HG02642 (cell line): ENCODE measurements around the gene CATSPERZ.

ENCODE experiments used
- ATAC-seq: cut with Tn5 transposase; IDR thresholded peaks from one replicate; pipeline ENCODE4 v1.9.1; 2021; ENCODE audit warnings: mild to moderate bottlenecking; ENCODE audit not compliant: unreplicated experiment, poor library complexity

The CATSPERZ gene

DNA sequence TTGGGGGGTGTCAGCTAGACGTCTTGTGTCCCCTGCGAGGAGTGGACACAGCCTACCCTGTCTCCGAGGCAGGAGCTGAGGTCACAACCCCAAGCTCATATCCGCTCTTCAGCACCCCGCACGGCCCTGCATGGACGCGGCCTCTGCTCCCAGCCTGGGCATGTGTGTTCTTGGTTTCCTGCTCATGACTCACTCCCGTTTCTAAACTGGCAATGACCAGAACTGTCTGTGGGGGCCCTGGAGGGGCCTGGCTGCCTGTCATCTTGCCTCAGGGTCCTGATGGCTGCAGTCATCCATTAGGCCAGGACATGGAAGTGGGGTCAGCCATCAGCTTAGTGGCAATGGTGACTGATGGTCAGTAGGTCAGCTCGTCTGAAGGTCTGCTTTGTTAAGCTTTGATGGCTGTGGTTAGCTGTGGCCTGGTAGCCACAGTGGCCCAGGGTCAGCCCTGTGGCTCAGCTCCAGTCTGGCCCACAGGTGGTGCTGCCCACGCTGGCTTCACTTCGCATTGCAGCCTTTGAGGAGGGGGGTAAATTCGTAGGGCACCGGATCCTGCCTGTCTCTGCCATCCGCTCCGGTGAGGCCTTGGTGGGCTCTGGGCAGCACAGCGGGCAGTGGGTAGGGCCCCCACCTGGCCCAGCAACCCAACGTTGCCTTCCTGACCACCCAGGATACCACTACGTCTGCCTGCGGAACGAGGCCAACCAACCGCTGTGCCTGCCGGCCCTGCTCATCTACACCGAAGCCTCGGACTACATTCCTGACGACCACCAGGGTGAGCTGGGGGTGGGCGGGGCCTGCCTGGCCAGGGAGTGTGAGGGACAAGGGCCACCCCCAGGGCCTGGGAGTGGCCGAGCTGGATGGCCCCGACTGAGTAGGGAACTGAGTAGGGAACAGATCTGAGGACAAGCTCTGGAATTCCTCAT lies 36.9 kb upstream of the CATSPERZ start:
- ATAC-seq = no peak

DNA sequence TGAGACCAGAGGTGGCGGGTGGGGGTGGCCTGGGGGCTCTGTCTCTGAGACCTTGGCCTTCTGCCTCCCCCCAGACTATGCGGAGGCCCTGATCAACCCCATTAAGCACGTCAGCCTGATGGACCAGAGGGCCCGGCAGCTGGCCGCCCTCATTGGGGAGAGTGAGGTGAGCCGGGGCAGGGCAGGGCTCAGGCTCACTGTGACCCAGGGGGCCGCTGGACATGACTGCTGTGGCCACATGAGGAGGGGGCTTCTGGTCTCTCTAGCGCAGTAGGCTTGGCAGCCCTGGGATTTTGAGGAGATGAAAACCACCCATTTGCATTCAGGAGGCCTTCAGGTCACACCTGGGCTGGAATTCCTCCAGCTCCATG lies 36.2 kb upstream of the CATSPERZ start:
- ATAC-seq = no peak

DNA sequence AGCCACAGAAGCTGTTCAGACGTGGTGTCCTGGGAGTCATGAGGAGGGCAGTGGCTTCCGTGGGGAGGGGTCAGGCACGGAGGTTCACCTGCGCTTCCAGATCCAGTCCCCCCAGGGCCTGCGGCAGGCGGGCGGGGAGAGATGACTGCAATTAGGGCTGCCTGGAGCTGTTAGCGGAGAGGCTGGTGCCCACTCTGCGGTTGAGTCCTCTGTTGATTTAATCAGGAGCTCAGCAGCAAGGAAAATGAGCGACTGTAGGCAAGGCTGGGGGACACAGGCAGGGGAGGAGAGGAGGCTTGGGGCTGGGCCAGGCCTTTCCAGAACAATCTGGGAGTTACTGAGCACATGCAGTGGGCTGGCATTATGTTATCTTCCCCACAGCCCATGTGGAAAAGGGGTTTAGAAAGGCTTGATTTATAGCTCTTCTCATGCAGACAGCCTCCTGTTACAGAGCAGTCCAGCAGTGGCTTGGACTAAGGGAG lies 35.7 kb upstream of the CATSPERZ start:
- ATAC-seq = no peak

DNA sequence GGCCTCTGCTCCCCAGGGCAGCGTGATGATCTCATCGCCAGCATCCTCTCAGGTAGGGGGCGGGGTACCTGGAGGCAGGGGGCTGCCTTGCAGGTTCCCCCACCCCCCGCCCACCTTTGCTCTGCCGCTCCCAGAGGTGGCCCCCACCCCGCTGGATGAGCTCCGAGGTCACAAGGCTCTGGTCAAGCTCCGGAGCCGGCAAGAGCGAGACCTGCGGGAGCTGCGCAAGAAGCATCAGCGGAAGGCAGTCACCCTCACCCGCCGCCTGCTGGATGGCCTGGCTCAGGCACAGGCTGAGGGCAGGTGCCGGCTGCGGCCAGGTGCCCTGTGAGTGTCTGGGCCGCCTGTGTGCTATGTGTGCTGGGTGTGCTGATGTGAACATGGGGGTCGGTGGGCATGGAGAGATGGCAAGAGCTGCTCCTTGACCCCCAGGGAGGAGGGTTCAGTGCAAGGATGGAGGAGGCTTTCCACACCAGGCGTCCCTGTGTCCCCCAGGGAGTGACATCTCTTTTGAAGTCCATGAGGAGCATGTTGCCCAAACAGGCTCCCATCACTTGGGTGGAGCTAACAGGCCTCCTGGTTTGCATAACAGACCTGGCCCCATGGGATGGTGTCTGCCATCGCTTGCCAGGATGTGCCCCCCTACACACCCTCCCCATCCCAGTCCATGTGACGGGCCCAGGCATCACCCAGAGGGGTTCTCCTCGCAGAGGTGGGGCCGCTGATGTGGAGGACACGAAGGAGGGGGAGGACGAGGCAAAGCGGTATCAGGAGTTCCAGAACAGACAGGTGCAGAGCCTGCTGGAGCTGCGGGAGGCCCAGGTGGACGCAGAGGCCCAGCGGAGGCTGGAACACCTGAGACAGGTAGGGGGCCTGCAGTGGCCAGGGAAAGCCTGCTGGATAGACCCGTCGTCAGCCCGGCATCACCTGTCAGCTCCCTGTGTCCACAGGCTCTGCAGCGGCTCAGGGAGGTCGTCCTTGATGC lies 34.7 kb upstream of the CATSPERZ start:
- no peak for ATAC-seq

DNA sequence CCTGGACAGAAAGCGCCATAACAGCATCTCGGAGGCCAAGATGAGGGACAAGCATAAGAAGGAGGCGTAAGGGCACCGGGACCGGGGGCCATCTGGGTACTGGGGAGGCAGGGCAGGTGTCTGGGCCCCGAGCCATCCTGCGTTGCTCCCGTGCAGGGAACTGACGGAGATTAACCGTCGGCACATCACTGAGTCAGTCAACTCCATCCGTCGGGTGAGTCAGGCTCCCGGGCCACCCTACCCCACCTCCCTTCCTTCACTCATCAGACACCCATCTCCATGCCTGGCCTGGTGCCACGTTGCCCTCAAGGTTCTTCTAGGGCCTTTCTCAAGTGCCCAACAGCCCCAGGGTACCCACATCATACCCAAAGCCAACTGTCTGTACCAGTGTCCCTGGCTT lies 33.8 kb upstream of the CATSPERZ start:
- no peak for ATAC-seq

DNA sequence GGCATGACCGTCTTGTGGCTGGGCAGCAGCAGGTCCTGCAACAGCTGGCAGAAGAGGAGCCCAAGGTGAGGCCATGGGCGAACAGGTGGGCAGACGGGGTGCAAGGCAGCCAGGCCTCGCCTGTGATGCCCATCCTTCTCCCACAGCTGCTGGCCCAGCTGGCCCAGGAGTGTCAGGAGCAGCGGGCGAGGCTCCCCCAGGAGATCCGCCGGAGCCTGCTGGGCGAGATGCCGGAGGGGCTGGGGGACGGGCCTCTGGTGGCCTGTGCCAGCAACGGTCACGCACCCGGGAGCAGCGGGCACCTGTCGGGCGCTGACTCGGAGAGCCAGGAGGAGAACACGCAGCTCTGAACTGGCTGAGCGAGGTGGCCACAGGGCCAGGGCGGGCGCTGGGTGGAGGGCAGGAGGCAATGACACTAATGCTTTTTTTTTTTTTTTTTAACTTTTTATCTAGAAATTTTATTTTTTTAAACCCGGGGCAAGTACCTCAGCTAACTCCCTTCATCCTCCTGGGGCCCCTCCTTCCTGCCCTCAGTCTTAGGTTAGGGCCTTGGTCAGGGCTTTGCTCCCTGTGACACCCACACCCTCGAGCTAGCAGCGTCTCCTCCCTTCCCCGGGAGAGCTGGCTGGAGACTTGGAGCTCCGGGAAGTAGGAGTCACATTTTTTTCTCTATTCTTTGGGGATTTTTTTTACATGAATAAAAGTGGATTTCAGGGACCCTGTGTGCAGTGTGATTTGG lies 32.8 kb upstream of the CATSPERZ start:
- no peak for ATAC-seq

DNA sequence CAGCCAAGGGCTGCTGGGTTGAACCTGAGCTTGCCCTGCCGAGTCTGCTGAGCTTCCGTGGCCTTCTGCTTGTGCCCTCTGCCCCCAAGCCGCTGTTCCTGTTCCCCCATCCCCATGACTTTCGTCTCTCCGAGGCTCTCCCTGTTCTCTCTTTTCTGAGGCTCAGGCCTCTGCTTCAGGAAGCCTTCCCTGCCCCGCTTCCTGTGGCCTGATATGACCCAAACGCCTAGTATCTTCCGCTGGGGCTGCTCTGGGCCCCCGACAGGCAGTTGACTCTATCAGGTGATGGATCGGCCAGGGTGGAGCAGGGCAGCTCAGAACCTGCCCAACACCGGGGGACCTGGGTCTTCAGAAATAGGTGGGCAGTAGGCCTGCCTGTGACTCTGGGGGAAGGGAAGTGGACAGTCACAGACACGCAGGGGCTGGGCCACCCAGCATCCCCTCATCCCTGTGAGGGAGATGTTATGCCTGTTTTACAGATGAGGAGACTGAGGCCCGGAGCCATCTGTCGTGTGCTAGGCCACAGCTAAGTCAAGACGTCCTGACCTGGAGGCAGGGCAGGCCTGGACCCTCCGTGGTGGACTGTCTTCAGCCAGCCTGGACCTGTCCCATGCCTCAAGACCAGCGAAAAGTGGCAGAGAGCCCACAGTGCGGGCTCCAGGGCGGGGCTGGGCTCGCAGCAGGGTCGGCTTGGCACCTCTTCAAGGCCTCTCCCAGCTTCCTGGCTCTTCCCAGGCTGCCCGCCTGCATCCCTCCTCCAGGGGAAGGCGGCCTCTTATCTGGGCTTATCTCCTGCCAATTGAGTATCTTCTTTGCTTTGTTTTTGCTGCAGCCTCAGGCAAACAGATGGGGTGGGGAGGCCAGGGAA lies 31.9 kb upstream of the CATSPERZ start:
- ATAC-seq = no peak

DNA sequence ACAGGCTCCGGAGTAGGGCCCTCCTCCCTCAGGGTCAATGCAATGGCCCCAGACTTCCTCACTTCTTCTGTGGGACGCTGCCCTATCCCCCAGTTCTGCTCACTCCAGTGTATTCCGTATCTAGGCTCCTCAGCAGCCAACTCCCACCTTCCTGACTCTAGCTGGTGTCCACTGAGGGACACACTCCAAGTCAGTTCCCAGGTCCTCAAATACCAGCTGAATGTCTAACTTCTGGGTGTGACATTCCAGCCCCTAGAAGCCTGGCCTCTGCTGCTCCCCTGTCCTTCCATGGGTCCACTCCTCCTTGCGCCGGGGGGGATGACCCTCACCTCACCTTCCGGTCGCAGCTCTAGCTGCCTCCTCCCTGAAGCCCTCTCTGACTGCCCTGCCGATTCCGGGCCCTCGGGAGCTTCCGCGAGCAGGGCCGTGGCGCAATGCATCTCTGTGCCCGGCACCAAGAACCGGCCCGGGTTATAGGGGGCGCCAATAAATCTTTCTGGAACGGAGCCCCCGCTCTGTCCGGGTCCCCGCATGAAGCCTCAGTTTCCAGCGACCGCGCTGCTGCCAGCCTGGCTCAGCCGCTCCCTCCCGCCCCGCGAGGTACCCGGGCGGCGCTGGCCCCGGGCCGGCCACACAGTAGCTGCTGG lies 31.1 kb upstream of the CATSPERZ start:
- peak; percentile 10 for ATAC-seq

DNA sequence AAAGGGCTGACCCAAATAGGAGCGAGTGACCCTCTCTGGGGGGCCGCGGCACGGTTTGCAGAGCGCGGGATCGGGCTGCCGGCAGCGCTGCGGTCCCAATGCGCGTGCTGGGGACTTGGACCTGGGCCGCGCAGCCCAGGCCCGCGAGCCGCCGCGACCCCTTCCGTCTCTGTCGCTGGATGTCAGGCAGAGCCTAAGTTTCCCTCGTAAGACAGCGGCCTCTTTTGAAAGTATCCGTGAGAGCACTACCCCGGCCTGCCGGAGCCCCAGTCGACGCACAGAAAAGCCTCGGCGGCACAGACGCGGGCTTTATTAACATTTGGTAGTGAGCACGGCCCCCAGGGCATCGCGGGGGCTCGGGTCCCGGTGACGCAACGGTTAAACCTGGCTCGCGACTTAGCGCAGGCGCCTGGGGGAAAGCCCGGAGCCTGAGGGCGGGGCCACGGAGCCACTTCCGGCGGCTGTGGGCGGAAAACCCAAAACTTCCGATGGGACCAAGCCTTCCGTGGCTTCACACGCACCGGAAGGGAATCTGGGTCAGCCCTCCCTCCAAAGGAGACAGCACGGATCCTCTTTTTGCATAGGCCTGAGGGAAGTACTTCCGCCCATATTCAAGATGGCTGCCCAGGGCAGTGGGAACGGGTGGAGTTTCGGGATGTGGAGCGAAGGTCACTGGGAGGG lies 30.5 kb upstream of the CATSPERZ start:
- peak; percentile 74 for ATAC-seq

DNA sequence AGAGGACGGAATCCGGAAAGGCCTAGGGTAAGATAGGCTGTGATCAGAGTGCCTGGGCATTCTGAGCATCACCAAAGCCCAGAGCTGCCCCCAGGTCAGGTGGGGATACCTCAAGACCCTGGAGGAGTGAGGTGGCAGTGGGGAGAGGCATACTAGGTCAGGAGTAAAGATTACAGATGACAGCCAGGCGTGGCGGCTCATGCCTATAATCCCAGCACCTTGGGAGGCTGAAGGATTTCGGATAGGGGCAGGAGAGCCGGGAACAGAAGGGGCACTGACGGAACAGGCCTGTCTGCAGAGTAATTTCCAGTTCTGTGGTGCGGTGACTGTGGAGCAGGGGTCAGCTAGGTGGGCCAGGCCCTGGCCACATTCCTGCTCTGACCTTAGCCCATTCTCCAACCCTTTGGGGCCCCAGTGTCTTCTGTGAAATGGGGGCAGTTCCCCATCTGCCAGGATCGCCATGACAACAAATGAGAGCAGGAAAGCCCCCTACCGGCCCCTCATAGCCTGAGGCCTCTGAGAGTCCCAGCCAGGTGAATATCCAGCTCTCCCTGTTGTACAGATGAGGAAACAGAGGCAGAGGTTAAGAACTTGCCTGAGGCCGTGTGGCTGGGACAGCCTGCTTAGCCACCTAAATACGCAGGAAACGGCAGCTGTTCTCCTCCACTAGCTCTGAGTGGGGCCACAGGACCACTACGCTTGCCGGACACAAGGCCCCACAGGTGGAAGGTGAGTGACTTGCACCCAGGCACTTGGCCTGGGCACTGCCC lies 24.9 kb upstream of the CATSPERZ start:
- ATAC-seq = no peak

DNA sequence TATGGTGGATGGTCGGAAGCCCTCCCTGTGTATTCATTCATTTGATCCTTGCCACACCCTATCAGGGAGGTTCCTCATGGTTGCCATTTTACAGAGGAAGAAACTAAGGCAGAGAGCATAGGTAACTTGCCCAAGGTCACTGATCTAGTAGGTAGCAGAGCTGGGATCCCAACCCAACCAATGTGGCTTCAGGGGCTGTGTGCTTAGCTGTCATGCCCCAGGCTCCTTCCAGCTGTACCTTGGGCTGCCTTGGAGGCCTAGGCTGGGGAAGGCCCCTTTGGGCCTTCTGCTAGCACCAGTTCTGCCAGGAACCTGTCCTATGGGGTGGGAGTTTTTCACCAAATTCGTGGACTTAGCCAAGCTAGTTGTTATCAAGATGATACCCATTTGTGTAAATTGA lies 24.3 kb upstream of the CATSPERZ start:
- no peak for ATAC-seq

DNA sequence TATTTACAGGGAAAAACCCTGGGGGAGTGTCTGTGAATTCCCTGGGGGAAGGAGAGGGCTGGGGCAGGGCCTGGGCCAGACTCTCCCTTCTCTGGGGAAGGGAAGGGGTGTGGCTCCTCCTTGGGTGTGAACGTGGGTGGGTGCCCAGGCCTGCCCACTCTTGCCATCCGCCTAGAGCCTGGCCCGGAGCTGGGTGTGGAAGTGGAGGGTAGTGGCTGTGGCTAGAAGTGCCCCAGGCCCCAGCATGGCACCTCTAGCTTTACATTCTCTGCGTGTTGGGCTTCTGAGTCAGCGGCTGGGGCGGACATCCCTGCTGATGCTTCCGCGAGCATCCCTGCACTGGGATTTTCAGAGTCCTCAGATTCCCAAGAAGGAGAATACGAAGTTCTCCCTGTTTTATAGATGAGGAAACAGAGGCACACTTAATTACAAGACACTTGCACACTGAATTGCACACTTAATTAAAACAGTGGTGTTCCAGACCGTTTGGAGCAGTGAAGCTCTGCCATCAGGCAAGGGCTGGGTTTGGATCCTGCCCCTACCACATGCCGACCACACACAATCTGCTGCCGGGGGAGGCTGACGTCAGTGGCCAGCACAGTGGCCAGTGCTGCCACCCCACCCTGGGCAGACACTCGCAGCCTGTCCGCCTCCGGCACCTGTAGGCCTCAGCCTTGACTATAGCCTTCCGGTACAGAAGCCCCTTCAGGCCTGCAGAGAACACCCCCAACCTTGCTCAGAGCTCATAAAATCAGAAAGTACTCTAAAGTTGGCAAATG lies 23.3 kb upstream of the CATSPERZ start:
- no peak for ATAC-seq

DNA sequence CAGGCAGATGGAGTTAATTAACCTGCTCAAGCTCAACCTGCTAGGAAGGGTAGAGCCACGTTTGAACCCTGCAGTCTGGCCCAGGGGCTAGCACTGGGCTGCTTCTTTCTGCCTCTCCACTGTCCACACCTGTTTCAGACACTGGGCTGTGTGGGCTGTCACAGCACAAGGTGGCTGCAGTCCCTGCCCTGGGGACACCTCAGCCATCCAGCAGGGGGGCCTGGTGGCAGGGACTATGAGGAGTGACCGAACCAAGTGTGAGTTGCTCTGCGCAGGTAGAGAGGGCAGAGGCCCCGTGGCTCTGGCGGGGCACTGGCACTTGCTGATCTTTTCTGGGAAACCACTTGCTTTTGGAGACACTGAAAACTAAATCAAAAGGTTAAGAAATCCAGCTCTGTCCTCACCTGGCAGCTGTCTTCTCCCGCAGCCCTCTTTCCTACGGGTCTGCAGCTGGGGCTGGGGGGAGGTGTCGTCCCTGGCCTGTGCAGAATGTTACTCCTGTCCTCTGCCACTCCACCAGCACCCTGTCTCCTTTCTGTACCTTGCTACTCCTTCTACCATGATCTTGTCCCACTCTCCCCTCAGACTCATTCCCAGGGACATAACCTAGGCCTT lies 21.5 kb upstream of the CATSPERZ start:
- ATAC-seq = no peak

DNA sequence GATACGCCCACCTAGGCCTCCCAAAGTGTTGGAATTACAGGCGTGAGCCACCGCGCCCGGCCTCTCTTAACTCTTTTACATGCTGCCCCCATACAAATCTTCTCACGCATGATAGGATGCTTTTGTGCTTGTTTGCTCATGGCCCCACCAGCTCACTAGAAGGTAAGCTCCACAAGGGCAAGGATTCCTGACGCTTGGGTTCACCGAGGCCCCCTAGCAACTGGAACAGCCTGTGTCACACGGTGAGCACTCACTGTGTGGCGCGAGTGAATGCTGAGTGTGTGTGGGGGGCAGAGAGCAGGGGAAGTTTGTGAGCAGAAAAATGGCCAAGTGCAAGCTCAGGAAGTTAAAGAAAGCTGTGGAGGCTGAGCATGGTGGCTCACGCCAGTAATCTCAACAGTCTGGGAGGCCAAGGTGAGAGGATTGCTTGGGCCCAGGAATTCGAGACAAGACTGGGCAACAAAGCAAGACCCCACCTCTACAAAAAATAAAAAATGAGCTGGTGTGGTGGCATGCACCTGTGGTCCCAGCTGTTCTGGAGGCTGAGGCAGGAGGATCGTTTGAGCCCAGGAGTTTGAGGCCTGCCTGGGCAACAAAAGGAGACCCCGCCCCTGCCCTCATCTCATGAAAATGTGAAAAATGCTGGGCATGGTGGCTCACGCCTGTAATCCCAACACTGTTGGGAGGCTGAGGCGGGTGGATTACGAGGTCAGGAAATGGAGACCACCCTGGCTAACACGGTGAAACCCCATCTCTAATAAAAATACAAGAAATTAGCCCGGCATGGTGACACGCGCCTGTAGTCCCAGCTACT lies 18.0 kb upstream of the CATSPERZ start:
- ATAC-seq = no peak

DNA sequence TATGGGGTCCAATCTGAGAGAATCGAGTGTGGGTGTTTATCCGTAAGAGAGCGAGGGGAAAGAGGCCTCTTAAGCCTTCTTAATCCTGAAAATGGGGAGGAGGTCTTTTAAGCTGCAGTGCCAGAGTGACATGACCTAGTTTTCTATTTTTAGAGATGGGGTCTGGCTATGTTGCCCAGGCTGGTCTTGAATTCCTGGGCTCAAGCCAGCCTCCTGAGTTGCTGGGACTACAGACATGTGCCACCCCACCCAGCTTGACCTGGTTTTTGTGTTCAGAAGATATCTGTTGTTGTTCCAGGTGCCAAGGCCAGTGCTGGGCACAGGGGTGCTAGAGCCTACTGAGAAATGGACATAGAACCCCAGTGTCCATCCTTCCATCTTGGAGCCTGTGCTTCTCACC lies 17.1 kb upstream of the CATSPERZ start:
- ATAC-seq = no peak
